IPS DF 4.7 (cell line): ENCODE results near the gene STARD8.
"Not testable (repeated sequence)": the region's sequence is repeated elsewhere in the genome, so short reads cannot be mapped to it uniquely, and the experiment has no call there.

Experiments used
- DNase-seq: peaks from one replicate; pipeline ENCODE4 v3.0.0-alpha.2; 2013; ENCODE audit warnings: low spot score; ENCODE audit errors: extremely low read depth

Gene STARD8, protein sequence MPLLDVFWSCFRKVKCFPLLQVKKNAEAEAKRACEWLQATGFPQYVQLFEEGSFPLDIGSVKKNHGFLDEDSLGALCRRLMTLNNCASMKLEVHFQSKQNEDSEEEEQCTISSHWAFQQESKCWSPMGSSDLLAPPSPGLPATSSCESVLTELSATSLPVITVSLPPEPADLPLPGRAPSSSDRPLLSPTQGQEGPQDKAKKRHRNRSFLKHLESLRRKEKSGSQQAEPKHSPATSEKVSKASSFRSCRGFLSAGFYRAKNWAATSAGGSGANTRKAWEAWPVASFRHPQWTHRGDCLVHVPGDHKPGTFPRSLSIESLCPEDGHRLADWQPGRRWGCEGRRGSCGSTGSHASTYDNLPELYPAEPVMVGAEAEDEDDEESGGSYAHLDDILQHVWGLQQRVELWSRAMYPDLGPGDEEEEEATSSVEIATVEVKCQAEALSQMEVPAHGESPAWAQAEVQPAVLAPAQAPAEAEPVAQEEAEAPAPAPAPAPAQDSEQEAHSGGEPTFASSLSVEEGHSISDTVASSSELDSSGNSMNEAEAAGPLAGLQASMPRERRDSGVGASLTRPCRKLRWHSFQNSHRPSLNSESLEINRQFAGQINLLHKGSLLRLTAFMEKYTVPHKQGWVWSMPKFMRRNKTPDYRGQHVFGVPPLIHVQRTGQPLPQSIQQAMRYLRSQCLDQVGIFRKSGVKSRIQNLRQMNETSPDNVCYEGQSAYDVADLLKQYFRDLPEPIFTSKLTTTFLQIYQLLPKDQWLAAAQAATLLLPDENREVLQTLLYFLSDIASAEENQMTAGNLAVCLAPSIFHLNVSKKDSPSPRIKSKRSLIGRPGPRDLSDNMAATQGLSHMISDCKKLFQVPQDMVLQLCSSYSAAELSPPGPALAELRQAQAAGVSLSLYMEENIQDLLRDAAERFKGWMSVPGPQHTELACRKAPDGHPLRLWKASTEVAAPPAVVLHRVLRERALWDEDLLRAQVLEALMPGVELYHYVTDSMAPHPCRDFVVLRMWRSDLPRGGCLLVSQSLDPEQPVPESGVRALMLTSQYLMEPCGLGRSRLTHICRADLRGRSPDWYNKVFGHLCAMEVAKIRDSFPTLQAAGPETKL

GRCh38 chrX:68647156-68647957, at the start of gene STARD8:
TSS of gene STARD8 (plus strand) at chrX:68647666. CDS start at chrX:68647883, 217 bp downstream.
- DNase-seq: no peak

GRCh38 chrX:68598841-68599240, 48.6 kb upstream of the STARD8 start:
- DNase-seq: no peak

GRCh38 chrX:68599256-68600152, 48.0 kb upstream of the STARD8 start:
- DNase-seq: no peak

DNA sequence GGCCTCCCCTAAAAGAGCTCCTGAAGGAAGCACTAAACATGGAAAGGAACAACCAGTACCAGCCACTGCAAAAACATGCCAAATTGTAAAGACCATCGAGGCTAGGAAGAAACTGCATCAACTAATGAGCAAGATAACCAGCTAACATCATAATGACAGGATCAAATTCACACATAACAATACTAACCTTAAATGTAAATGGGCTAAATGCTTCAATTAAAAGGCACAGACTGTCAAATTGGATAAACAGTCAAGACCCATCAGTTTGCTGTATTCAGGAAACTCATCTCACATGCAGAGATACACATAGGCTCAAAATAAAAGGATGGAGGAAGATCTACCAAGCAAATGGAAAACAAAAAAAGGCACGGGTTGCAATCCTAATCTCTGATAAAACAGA, 43.2 kb upstream of the STARD8 start:
- not testable (repeated sequence) for DNase-seq

- DNase-seq: not testable (repeated sequence)
These were observed 32.7 kb upstream of the STARD8 start for GRCh38 chrX:68614733-68615132.

GRCh38 chrX:68627986-68628385, 19.5 kb upstream of the STARD8 start:
- DNase-seq: no peak

GRCh38 chrX:68629936-68630335, 17.5 kb upstream of the STARD8 start:
- not testable (repeated sequence) for DNase-seq

GRCh38 chrX:68631336-68631735, 16.1 kb upstream of the STARD8 start:
- DNase-seq: no peak

- DNase-seq: no peak
These were observed 15.0 kb upstream of the STARD8 start for GRCh38 chrX:68632491-68632890.

GRCh38 chrX:68633981-68634380, 13.5 kb upstream of the STARD8 start:
- DNase-seq: no peak

DNA sequence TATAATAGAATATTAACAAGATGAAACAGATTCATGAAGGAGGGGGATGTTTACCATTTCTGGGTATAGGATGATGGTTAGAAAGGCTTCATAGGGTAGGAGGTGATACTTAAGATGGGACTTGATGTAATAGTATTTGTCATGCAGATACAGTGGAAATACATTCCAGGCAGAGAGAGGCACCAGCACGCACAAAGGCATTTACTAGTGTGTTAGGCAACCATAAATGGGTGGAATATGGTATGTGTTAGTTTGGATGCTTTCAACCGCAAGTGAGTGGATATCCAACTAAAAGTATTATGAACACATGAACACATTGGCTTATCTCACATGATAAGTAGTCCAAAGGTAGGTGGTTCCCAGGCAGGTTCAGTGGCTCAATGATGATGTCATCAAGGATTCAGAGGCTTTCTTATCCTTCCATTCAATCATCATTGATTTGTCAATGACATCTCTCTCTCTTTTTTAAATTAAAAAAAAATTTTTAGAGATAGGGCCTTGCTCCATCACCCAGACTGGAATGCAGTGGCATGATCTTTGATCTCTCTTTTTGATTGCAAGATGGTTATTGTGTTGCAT, 12.7 kb upstream of the STARD8 start:
- no peak for DNase-seq

- no peak for DNase-seq
These were observed 6.8 kb upstream of the STARD8 start for GRCh38 chrX:68640661-68641060.

DNA sequence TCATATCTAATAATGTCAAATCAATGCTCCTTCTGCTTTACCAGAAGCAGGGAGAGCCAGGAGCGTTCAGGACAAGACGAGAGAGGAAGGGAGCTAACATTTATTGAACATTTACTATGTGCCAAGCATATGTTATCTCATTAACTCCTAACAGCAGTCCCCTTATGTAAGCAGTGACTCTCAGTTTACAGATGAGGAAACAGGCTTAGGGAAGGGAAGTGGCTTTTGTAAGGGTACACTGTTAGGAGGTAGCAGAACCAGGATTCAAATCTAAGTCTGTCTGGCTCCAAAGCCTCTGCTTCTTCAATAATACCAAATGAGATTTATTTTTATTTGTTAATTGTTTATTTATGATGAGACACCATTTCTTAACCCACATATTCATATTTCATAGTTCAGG, 2.6 kb upstream of the STARD8 start:
- no peak for DNase-seq

GRCh38 chrX:68646421-68646820, 1.0 kb upstream of the STARD8 start:
- no peak for DNase-seq

GRCh38 chrX:68648960-68649359, 1.5 kb downstream of the STARD8 start:
- no peak for DNase-seq

GRCh38 chrX:68650491-68650890, 3.0 kb downstream of the STARD8 start:
- no peak for DNase-seq

- no peak for DNase-seq
These were observed 3.6 kb downstream of the STARD8 start for GRCh38 chrX:68651110-68651509.

GRCh38 chrX:68652326-68653170, 5.1 kb downstream of the STARD8 start:
- no peak for DNase-seq

DNA sequence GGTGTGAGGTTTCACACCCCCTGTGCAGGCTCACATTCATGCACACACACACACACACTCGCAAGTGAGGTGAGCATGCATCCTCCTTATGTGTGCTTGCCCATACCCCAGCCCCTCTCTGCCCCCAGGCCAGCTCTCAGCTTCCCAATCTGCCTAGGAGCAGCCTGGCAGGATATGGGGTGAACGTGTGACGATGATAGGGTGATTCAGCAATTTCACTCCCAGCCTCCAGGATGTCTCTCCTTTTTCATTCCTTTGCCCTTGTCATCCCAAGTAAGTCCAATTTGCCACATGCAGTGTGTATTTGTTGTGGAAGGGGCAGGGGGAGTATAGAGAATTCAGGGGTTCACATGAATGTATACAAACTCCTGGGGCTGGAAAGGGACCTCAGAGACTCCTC, 7.2 kb downstream of the STARD8 start:
- no peak for DNase-seq
